Lung (tissue), 12 donors: ENCODE measurements around the gene THSD7B. TPM values are rescaled to one million over a fixed set of nuclear protein-coding genes. Genes with fewer than 3 reads are reported as not detected.

ENCODE experiments used
- ATAC-seq: fragments of 200-7000 bp; cut with Tn5 transposase; one replicate; pipeline ENCODE4 v1.9.1; 2020; ENCODE audit warnings: moderate number of reproducible peaks; ENCODE audit not compliant: insufficient read depth, low FRiP score
- DNase-seq, 3 donors: peaks; one replicate each; pipeline ENCODE4 v3.0.0-alpha.2; 2013 to 2017
- H3K27ac ChIP-seq, 2 donors: one replicate each; pipeline ENCODE4 v1.5.1; 2013; ENCODE audit warnings: mild to moderate bottlenecking in 2 of 2, moderate library complexity in 2 of 2, control low read depth in 1 of 2, inconsistent platforms in 1 of 2, low read depth in 1 of 2, low read length in 1 of 2
- H3K27me3 ChIP-seq, 3 donors: one replicate each; pipeline ENCODE4 v1.5.1; 2013; ENCODE audit warnings: low read length in 2 of 3; ENCODE audit not compliant: control insufficient read depth in 3 of 3, insufficient read depth in 3 of 3
- H3K36me3 ChIP-seq, 4 donors: one replicate each; pipeline ENCODE4 v1.5.1; 2013; ENCODE audit warnings: low read length in 4 of 4, mild to moderate bottlenecking in 1 of 4, moderate library complexity in 1 of 4; ENCODE audit not compliant: control insufficient read depth in 4 of 4, insufficient read depth in 4 of 4
- H3K4me1 ChIP-seq, 5 donors: one replicate each; pipeline ENCODE4 v1.5.1; 2013; ENCODE audit warnings: low read length in 5 of 5, mild to moderate bottlenecking in 2 of 5, moderate library complexity in 1 of 5; ENCODE audit not compliant: control insufficient read depth in 5 of 5, insufficient read depth in 5 of 5
- H3K4me3 ChIP-seq: one replicate; pipeline ENCODE4 v1.5.1; 2013; ENCODE audit warnings: mild to moderate bottlenecking, control low read depth, moderate library complexity
- H3K9ac ChIP-seq, 2 donors: one replicate each; pipeline ENCODE4 v1.5.1; 2013; ENCODE audit warnings: low read length in 2 of 2, control low read depth in 1 of 2; ENCODE audit not compliant: insufficient read depth in 1 of 2
- H3K9me3 ChIP-seq, 4 donors: one replicate each; pipeline ENCODE4 v1.5.1; 2013; ENCODE audit warnings: low read length in 3 of 4, mild to moderate bottlenecking in 1 of 4, moderate library complexity in 1 of 4; ENCODE audit not compliant: control insufficient read depth in 4 of 4, insufficient read depth in 3 of 4
- CTCF ChIP-seq: IDR thresholded peaks from 2 replicates; pipeline ENCODE4 v1.5.1; 2012; ENCODE audit warnings: mild to moderate bottlenecking; ENCODE audit errors: control extremely low read depth, extremely low read depth
- WGBS, 2 donors: extraction: QIAGEN DNeasy Blood & Tissue Kit; methylation state at CpG; one replicate each; pipeline ENCODE4 v1.1.7; 2013; 5-methylcytosine and 5-hydroxymethylcytosine counted together
- polyA plus RNA-seq, 2 donors: library from polyadenylated mRNA; stranded (reverse); fragments of 200-250 nt; gene quantifications; one replicate each; pipeline ENCODE4 v1.2.1, GENCODE V29; 2013
- total RNA-seq, 2 donors: library from RNA; depleted of rRNA in 1 of 2; stranded (reverse); fragments of >200 nt in 1 of 2; gene quantifications; one replicate each; pipeline ENCODE4 v1.2.1, GENCODE V29; 2014 to 2021
- donor health status: control.
- donor health status: control.
- donor health status: Bipolar disorder and iron deficiency.
- donor health status: healthy.
- donor health status: DM: yes; HTN: yes; CAD: no.

Gene THSD7B
- total and polyA plus RNA-seq, 4 donors = 0.03 to 8.2 (median 0.14) TPM

- ATAC-seq (no peak), DNase-seq (no peak)
- Histone ChIP-seq H3K9me3 (peaks cover 0 to 3% (median 0%) of the 10 kb centered on the region in 4 donors), H3K4me3 (no peak overlapping the region), H3K27me3 (no peaks in the 10 kb centered on the region), H3K27ac (no peak overlapping the region), H3K9ac (no peak overlapping the region), H3K36me3 (no peaks in the 10 kb centered on the region), H3K4me1 (peaks cover 0 to 10% (median 0%) of the 10 kb centered on the region in 5 donors)
- 80 to 87% methylated on average over 4 of the region's 4 CpGs for WGBS, 2 donors
- no peak for TF ChIP-seq CTCF
Measured at GRCh38 chr2:136901732-136902131, 136.4 kb downstream of the THSD7B start.

- no peak overlapping the region for H3K4me3 ChIP-seq
- ATAC-seq = no peak
- 58 to 73% methylated on average over 2 of the region's 2 CpGs for WGBS, 2 donors
- H3K36me3 ChIP-seq = no peaks in the 10 kb centered on the region
- H3K9me3 ChIP-seq = peaks cover 0 to 1% (median 0%) of the 10 kb centered on the region in 4 donors
- H3K4me1 ChIP-seq = peaks cover 0 to 10% (median 0%) of the 10 kb centered on the region in 5 donors
- no peaks in the 10 kb centered on the region for H3K27me3 ChIP-seq
- no peak for TF ChIP-seq CTCF
- H3K27ac ChIP-seq = no peak overlapping the region
- peak in 2 of 3 donors; percentile 12 to 15 for DNase-seq
- H3K9ac ChIP-seq = no peak overlapping the region
Measured at GRCh38 chr2:136905779-136906178, 140.4 kb downstream of the THSD7B start.

- no peaks in the 10 kb centered on the region for H3K27me3 ChIP-seq
- no peak overlapping the region for H3K9ac ChIP-seq
- ATAC-seq (no peak), DNase-seq (peak; percentile 2 to 28 (median 15))
- no peaks in the 10 kb centered on the region for H3K36me3 ChIP-seq
- no peak overlapping the region for H3K27ac ChIP-seq
- H3K4me3 ChIP-seq = no peak overlapping the region
- TF ChIP-seq CTCF = no peak
- peaks cover 0 to 10% (median 0%) of the 10 kb centered on the region in 5 donors for H3K4me1 ChIP-seq
- WGBS, 2 donors = 28 to 44% methylated on average over 1 of the region's 1 CpG
- H3K9me3 ChIP-seq = no peaks in the 10 kb centered on the region
Measured at GRCh38 chr2:136909777-136910176, 144.4 kb downstream of the THSD7B start.

- no peak overlapping the region for H3K27ac ChIP-seq
- ATAC-seq (no peak), DNase-seq (no peak)
- H3K27me3 ChIP-seq = no peaks in the 10 kb centered on the region
- no peak overlapping the region for H3K4me3 ChIP-seq
- H3K9ac ChIP-seq = no peak overlapping the region
- no peaks in the 10 kb centered on the region for H3K36me3 ChIP-seq
- peaks cover 0 to 15% (median 3%) of the 10 kb centered on the region in 4 donors for H3K9me3 ChIP-seq
- WGBS, 2 donors = 72 to 73% methylated on average over 2 of the region's 2 CpGs
- no peak for TF ChIP-seq CTCF
- H3K4me1 ChIP-seq = no peaks in the 10 kb centered on the region
Measured at GRCh38 chr2:136916131-136916530, 150.8 kb downstream of the THSD7B start.
